AG08395 (cell line): ENCODE data around the gene LSM12.

Experiments
- DNase-seq: peaks from one replicate; pipeline ENCODE4 v3.0.0; 2012; ENCODE audit warnings: mixed read lengths, low spot score

The LSM12 gene

GRCh38 chr17:43986225-43986981 is 80.1 kb downstream of the LSM12 start:
- DNase-seq: no peak

GRCh38 chr17:43984521-43984920 is 82.0 kb downstream of the LSM12 start:
- DNase-seq: no peak
